GM19193 (cell line): Measurements from ENCODE around the gene PRSS33.

Source experiments
- POLR2A ChIP-seq: IDR thresholded peaks from 4 replicates; pipeline ENCODE4 v1.6.1; 2011; ENCODE audit not compliant: insufficient read depth, insufficient read length; ENCODE audit errors: extremely low read depth

PRSS33 gene

DNA sequence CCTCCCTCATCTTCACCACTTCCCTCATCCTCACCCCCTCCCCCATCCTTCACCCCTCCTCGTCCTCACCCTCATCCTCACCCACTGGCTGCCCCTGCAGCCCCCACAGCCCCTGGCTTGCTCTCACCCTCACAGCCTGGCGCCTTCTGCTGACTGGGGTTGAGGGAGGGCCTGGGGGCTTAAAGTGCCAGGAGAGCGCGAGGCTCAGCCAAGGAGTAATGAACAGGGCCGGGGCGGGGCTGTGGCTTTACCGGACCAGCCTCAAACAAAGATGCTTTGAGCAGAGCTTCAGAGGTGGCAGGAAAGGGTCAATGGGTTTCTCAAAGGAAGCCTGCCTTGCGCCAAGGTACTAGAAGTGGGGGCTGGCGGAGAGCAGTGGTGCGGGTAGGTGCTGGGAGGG, at the start of gene PRSS33:
Gene PRSS33, minus strand, starts transcription at position 155 of the 400 bp plus-strand sequence. CDS start 1,013 bp downstream, outside the sequence.
- no peak for TF ChIP-seq POLR2A

DNA sequence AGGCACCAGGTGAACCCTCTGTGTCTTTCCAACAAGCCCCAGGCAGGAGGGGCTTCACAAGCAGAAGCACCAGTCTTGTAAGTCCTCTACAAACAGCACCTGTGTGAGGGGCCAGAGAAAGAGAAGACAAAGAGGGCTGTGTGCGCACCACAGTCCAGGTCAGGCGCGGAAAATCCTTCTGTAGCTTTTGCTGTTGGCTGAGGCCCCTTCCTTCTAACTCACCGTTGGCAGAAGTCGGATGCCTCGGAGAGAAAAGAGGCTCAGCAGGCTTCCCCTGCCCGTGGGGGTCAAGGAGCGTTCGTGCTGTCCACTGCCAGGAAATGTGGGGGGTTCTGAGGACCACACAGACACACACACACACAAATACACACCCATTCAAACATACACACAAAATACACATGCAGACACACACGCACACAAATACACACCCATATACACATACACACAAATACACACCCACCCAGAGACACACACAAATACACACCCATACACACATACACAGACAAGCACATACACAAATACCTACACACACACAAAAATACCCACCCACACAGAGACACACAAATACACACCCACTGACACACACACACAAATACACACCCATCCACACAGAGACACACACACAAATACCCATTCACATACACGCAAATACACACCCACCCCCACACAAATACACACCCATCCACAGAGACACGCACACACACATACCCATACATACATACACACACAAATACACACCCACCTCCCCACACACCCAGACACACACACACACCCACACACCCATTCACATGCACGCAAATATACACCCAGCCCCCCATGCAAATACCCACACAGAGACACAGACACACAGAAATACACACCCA, 49.5 kb upstream of the PRSS33 start:
- no peak for TF ChIP-seq POLR2A

GRCh38 chr16:2835638-2836493, 48.5 kb upstream of the PRSS33 start:
- TF ChIP-seq POLR2A = no peak

- TF ChIP-seq POLR2A = no peak
Measured at GRCh38 chr16:2834968-2835367, 47.6 kb upstream of the PRSS33 start.

DNA sequence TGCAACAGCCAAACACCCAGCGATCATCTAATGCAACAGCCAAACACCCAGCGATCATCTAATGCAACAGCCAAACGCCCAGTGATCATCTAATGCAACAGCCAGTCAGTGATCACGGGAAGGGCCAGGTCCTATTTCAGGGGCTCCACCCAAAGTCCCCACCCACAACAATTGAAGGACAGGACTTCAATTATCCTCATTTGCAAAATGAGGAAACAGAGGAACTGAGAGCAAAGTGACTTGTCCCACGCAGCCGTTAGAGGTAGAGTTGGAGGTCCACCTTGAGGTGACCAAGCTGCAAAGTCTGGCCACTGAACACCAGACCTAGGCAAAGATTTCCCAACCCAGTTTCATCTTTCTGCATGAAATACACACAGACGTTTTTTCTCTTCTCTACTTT, 46.4 kb upstream of the PRSS33 start:
- no peak for TF ChIP-seq POLR2A

- no peak for TF ChIP-seq POLR2A
Measured at GRCh38 chr16:2831203-2831602, 43.8 kb upstream of the PRSS33 start.

DNA sequence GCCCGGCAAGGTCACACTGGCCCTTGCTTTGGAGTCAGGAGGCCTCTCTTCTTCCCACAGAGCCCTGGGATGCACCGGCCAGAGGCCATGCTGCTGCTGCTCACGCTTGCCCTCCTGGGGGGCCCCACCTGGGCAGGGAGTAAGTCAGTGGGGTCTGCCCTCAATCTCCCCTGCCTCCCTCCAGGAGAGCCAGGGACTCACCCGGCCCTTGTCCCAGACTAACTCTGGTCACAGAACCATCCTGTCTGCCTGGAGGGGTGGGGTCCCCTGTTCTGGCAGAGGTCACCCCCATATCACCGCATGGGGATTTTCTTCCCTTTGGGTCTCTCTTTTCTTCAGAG, 43.0 kb upstream of the PRSS33 start:
- no peak for TF ChIP-seq POLR2A

- TF ChIP-seq POLR2A = no peak
Measured at GRCh38 chr16:2829501-2830354, 42.4 kb upstream of the PRSS33 start, which contains the start of gene ZG16B. Gene ZG16B (plus strand): TSS chr16:2830303. CDS start chr16:2830442, 139 bp downstream.

- TF ChIP-seq POLR2A = no peak
Measured at GRCh38 chr16:2828876-2829430, 41.6 kb upstream of the PRSS33 start.

DNA sequence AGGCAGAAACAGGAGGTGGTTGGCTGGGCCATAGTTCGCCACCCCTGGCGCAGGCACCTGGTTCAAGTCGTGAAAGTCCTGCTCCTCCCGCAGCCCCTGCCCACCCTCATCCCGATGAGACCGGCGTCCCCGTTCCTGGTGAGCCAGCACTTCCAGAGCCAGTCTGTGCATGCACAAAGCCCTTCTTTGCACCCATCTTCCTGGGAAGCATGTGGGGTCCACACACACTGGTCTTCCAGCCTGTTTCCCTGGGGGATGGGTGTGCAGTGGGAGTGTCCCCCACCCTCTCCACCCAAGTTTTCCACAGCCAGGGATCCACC, 41.1 kb upstream of the PRSS33 start:
- no peak for TF ChIP-seq POLR2A

DNA sequence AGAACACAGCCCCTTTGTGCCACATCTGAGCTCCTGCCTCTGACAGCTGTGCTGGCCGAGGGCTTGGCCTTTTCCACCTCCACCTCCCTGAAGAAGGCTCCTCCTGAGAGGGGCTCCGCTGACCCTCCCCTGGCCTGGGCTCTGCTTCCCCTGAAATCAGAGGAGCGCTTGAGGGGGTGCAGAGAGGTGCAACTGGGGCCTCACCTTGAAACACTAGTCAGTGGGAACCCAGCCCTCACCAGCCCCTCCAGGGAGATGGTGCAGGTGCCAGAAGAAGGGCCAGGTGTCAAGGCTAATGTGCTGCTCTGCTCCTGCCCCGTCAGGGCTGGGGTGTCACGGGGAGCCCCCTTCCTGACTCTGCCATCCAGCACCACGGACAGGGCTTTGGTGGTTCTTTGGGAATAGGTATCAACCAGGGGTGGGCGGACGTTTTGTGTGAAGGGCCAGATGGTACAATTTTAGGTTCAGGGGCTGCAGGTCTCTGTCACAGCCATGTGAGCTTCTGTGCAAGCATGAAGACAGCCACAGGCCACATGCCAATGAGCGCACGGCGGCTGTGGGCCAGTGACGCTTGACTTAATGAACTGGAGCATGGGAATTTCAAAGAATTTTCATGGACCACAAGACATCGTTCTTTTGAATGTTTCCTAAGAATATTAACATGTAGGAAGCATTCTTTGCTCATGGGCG, 40.6 kb upstream of the PRSS33 start:
- TF ChIP-seq POLR2A = no peak

DNA sequence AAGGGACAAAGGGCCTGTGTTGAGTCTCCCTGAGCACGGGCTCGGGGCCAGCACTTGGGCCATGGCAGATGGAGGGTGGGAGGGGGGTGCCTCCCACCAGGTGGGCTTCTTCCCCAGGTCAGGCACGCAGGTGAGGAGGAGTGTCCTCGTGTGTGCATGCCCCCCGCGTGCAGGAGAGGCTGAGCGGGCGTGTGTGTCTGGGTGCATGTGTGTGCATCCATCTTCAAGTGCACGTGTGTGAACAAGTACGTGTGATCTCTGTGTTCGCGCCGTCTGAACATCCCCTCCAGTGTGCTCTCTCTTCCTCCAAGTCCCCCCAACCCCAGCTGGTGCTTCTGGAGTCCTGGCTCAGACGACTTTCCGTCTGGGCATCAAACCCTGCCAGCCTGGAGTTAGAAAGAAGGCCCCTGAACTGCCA, 40.0 kb upstream of the PRSS33 start:
- TF ChIP-seq POLR2A = no peak

DNA sequence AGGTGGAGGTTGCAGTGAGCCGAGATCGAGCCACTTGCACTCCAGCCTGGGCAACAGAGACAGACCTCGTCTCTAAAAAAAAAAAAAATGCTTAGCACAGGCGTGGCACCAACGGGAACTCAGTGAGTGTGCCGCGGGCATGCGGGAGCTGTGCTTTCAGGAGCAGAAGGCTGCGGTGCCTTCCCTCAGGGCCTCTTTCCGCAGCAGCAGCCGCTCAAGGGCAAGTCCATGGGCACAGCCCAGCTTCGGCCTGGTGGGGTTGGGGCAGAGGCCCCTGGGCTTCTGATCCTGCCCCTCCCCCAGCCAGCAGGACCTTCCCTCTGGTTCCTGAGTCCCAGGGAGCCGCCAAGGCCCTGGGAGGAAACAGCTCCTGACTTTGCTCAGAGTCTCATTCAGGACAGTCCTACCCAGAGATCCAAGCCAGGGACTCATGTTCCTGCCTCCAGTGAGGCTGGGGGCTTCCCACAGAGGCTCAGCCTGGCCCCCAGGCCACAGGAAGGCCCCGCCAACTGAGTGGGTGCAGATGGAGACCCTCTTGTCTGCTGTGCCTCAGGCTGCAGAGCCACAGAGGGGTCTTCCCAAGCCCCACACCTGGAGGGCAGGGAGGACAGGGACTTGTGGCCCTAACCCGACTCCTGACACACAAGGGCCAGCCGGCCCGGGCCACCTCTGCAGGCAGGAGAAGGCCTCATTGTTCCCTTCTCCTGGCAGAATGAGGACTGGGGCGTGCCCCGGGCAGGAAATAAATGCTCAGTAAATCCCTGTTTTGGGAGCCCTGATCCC, 39.4 kb upstream of the PRSS33 start:
- TF ChIP-seq POLR2A = no peak
